B cell (primary cell): ENCODE measurements around the gene LSG1. TPM values are rescaled to one million over a fixed set of nuclear protein-coding genes. Genes with fewer than 3 reads are reported as not detected.

Experiments used
- ATAC-seq: fragments of 200-7000 bp; cut with Tn5 transposase; one replicate; pipeline ENCODE4 v1.10.0; 2021; ENCODE audit warnings: low read depth, mild to moderate bottlenecking, moderate number of reproducible peaks, moderate library complexity
- CTCF ChIA-PET: fragments of 350-600 bp; sonication (Branson Sonifier 250); formaldehyde crosslinking; loops from one replicate; lab custom pipeline; 2021; ENCODE audit warnings: antibody characterized with exemption, inconsistent platforms; lab: Charles Lee
- POLR2A ChIA-PET: fragments of 350-600 bp; sonication (Branson Sonifier 250); formaldehyde crosslinking; loops from one replicate; lab custom pipeline; 2021; ENCODE audit warnings: antibody characterized with exemption; lab: Charles Lee
- DNase-seq: peaks from one replicate; pipeline ENCODE4 v3.0.0; 2013
- H2AFZ ChIP-seq: 2 replicates; pipeline ENCODE4 v1.6.1; 2012; ENCODE audit warnings: mild to moderate bottlenecking, low read depth, low read length; ENCODE audit not compliant: insufficient read depth, poor library complexity, severe bottlenecking
- H3K27ac ChIP-seq, 2 donors: 1 replicate in 1 of 2; 2 replicates in 1 of 2; pipeline ENCODE4 v1.5.1; 2012 to 2013; ENCODE audit warnings: low read length in 2 of 2, mild to moderate bottlenecking in 2 of 2, moderate library complexity in 1 of 2
- H3K27me3 ChIP-seq, 4 experiments: fragments of 200-600 bp in 1 of 4; sonication (generic) in 1 of 4; replicated peaks in 1 of 4; 1 replicate in 2 of 4; 2 replicates in 2 of 4; pipeline versions ENCODE4 v1.6.1 to v1.7.0; 2013 to 2016; ENCODE audit warnings: low read length in 3 of 4, mild to moderate bottlenecking in 2 of 4, mixed read lengths in 1 of 4, moderate library complexity in 1 of 4; ENCODE audit not compliant: insufficient read depth in 4 of 4, control insufficient read depth in 3 of 4; ENCODE audit errors: control extremely low read depth in 1 of 4
- H3K36me3 ChIP-seq, 2 experiments: replicated peaks in 1 of 2; 1 replicate in 1 of 2; 2 replicates in 1 of 2; pipeline versions ENCODE4 v1.6.1 to v1.7.1; 2013; ENCODE audit warnings: low read length in 1 of 2; ENCODE audit not compliant: insufficient read depth in 2 of 2, control insufficient read depth in 1 of 2; ENCODE audit errors: control extremely low read depth in 1 of 2, extremely low read depth in 1 of 2
- H3K4me1 ChIP-seq, 2 donors: fragments of 200-600 bp in 1 of 2; sonication (generic) in 1 of 2; 1 replicate in 1 of 2; 2 replicates in 1 of 2; pipeline versions ENCODE4 v1.5.1 to v1.6.1; 2013 to 2017; ENCODE audit warnings: low read length in 2 of 2; ENCODE audit not compliant: control insufficient read depth in 2 of 2, insufficient read depth in 2 of 2
- H3K4me2 ChIP-seq: replicated peaks from 2 replicates; pipeline ENCODE3; 2012; ENCODE audit warnings: mild to moderate bottlenecking, low read depth, low read length; ENCODE audit not compliant: poor library complexity, severe bottlenecking
- H3K4me3 ChIP-seq, 5 experiments: fragments of 200-600 bp in 1 of 5; sonication (generic) in 1 of 5; 1 replicate in 3 of 5; 2 replicates in 2 of 5; pipeline versions ENCODE4 v1.5.1 to v1.7.0; 2011 to 2016; ENCODE audit warnings: low read length in 4 of 5, mild to moderate bottlenecking in 4 of 5, low read depth in 2 of 5, control low read depth in 1 of 5, moderate library complexity in 1 of 5; ENCODE audit not compliant: insufficient read depth in 1 of 5; ENCODE audit errors: control extremely low read depth in 1 of 5, extremely low read depth in 1 of 5
- H3K79me2 ChIP-seq: fragments of 200-600 bp; sonication (generic); one replicate; pipeline ENCODE4 v1.6.0; 2016; ENCODE audit warnings: low read length; ENCODE audit not compliant: control insufficient read depth, insufficient read depth
- H3K9ac ChIP-seq: fragments of 200-600 bp; sonication (generic); 2 replicates; pipeline ENCODE4 v1.6.1; 2017; ENCODE audit warnings: mild to moderate bottlenecking, low read length, moderate library complexity
- H3K9me3 ChIP-seq, 3 donors: one replicate each; pipeline versions ENCODE4 v1.6.1 to v1.7.1; 2013; ENCODE audit warnings: low read length in 2 of 3; ENCODE audit not compliant: control insufficient read depth in 2 of 3, insufficient read depth in 1 of 3; ENCODE audit errors: control extremely low read depth in 1 of 3
- H4K20me1 ChIP-seq: 2 replicates; pipeline ENCODE4 v1.6.0; 2012; ENCODE audit warnings: mild to moderate bottlenecking, low read length; ENCODE audit not compliant: insufficient read depth, control insufficient read depth, poor library complexity, severe bottlenecking
- H3K27ac Mint-ChIP-seq: one replicate; pipeline ENCODE4 v1.8.0; 2021; ENCODE audit warnings: mixed read lengths
- H3K27me3 Mint-ChIP-seq: one replicate; pipeline ENCODE4 v1.8.0; 2021; ENCODE audit warnings: mixed read lengths
- H3K4me1 Mint-ChIP-seq: one replicate; pipeline ENCODE4 v1.8.0; 2021; ENCODE audit warnings: mixed read lengths
- H3K4me3 Mint-ChIP-seq: one replicate; pipeline ENCODE4 v1.8.0; 2021; ENCODE audit warnings: mixed read lengths
- H3K9me3 Mint-ChIP-seq: one replicate; pipeline ENCODE4 v1.8.0; 2022; ENCODE audit warnings: mixed read lengths; ENCODE audit not compliant: insufficient read depth
- CTCF ChIP-seq: fragments of 200-600 bp; IDR thresholded peaks from one replicate; pipeline ENCODE4 v1.8.0; 2022; ENCODE audit warnings: antibody characterized with exemption, mild to moderate bottlenecking
- EZH2 ChIP-seq: IDR thresholded peaks from 2 replicates; pipeline ENCODE4 v1.6.1; 2012; ENCODE audit warnings: borderline replicate concordance, low read depth, mild to moderate bottlenecking, moderate library complexity, low read length; ENCODE audit not compliant: insufficient read depth, poor library complexity, severe bottlenecking
- WGBS: methylation state at CpG from one replicate; pipeline ENCODE4 v1.1.5; 2013; ENCODE audit warnings: missing lambda C conversion rate; ENCODE audit not compliant: insufficient coverage; 5-methylcytosine and 5-hydroxymethylcytosine counted together
- intact Hi-C: fragments of 100-400 bp; cut with micrococcal nuclease; formaldehyde crosslinking; loops from one replicate; pipeline ENCODE4 v1.10.0; 2022
- polyA plus RNA-seq: library from polyadenylated mRNA; depleted of rRNA; stranded (reverse); fragments of >200 nt; gene quantifications from 2 replicates; pipeline ENCODE4 v1.2.3, GENCODE V29; 2012
- total RNA-seq, 2 donors: library from RNA; stranded (reverse); fragments of 120-200 nt in 1 of 2; gene quantifications; 1 replicate in 1 of 2; 2 replicates in 1 of 2; pipeline versions ENCODE4 v1.2.3 to v1.2.4, GENCODE V29; 2013 to 2022

The LSG1 gene
- total and polyA plus RNA-seq, 2 donors (not counting 1 experiment from before 2014, with no cell fraction given) = 29.4 to 54.6 TPM

- peaks cover 15% of the 10 kb centered on the region for H3K4me1 Mint-ChIP-seq
- ChIA-PET POLR2A (interaction anchor here (0.6 kb wide), 1 partner anchor 504 kb away, joined by 5 read pairs; no protein-coding TSS in a partner anchor), CTCF (interaction anchor here (0.7 kb wide), 1 partner anchor 38 kb away, joined by 8 read pairs; no protein-coding TSS in a partner anchor)
- Histone ChIP-seq H3K79me2 (no peaks in the 10 kb centered on the region), H3K27ac (no peak overlapping the region), H3K27me3 (no peaks in the 10 kb centered on the region), H4K20me1 (no peaks in the 10 kb centered on the region), H3K4me3 (no peak overlapping the region), H3K4me1 (peaks cover 0 to 10% of the 10 kb centered on the region in 2 donors), H3K36me3 (peaks cover 7 to 53% of the 10 kb centered on the region in 2 experiments), H3K4me2 (no peak overlapping the region), H2AFZ (no peak overlapping the region), H3K9me3 (no peaks in the 10 kb centered on the region), H3K9ac (no peak overlapping the region)
- TF ChIP-seq EZH2 (no peak), CTCF (no peak)
- ATAC-seq (no peak), DNase-seq (no peak)
- no peaks in the 10 kb centered on the region for H3K27me3 Mint-ChIP-seq
- H3K27ac Mint-ChIP-seq = no peak overlapping the region
- intact Hi-C loops = no loop called here
- H3K9me3 Mint-ChIP-seq = no peaks in the 10 kb centered on the region
- no peak overlapping the region for H3K4me3 Mint-ChIP-seq
- no CpG with 5 or more reads among the region's 2 CpGs for WGBS
These were observed 29.2 kb downstream of the LSG1 start for GRCh38 chr3:194642769-194643168.

GRCh38 chr3:194640829-194641228 is 31.2 kb downstream of the LSG1 start:
- Mint-ChIP-seq H3K4me3 (no peak overlapping the region), H3K27ac (no peak overlapping the region), H3K4me1 (peaks cover 14% of the 10 kb centered on the region), H3K9me3 (no peaks in the 10 kb centered on the region), H3K27me3 (no peaks in the 10 kb centered on the region)
- H2AFZ ChIP-seq = no peak overlapping the region
- no peak overlapping the region for H3K4me3 ChIP-seq
- H3K36me3 ChIP-seq = peaks cover 7 to 49% of the 10 kb centered on the region in 2 experiments
- no peaks in the 10 kb centered on the region for H4K20me1 ChIP-seq
- peak; percentile 37 for TF ChIP-seq CTCF
- no peak for TF ChIP-seq EZH2
- H3K4me2 ChIP-seq = no peak overlapping the region
- H3K4me1 ChIP-seq = peaks cover 0 to 10% of the 10 kb centered on the region in 2 donors
- WGBS = 100% methylated on average over 1 of the region's 7 CpGs
- ATAC-seq = no peak
- H3K27ac ChIP-seq = no peak overlapping the region
- DNase-seq = peak; percentile 35
- POLR2A ChIA-PET = no interaction called here
- intact Hi-C loops = no loop called here
- CTCF ChIA-PET = no interaction called here
- H3K9me3 ChIP-seq = no peaks in the 10 kb centered on the region
- no peaks in the 10 kb centered on the region for H3K27me3 ChIP-seq
- no peak overlapping the region for H3K9ac ChIP-seq
- no peaks in the 10 kb centered on the region for H3K79me2 ChIP-seq
